Astrocyte (in vitro differentiated cells and primary cell): ENCODE data around the gene RPA3.

Experiments
- CTCF ChIP-seq: IDR thresholded peaks from 2 replicates; pipeline ENCODE4 v1.5.1; 2011; ENCODE audit warnings: low read depth, mild to moderate bottlenecking, inconsistent platforms, low read length, moderate library complexity; ENCODE audit not compliant: insufficient read depth
- EZH2 ChIP-seq: IDR thresholded peaks from 2 replicates; pipeline ENCODE4 v1.6.1; 2012; ENCODE audit warnings: mild to moderate bottlenecking, low read length, inconsistent platforms; ENCODE audit not compliant: insufficient read depth

DNA sequence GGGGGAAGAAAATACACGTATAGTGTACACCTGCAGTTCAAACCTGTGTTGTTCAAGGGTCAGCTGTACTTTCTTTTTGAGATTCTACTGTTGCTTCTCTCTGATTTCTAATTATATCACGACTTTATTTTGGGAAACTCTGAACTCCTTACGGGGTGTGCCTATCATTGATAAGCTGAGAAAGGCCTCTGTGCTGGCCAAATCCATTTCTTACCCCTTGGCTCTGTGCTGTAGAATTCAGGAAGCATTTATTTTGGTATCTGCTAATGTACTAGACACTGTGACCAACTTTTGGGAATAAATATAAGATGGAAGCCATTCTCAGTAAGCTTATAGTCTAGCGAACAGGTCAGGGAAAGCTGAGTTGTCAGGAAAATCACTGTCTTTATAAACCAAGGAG, 26.9 kb upstream of the RPA3 start:
- TF ChIP-seq CTCF = no peak
- no peak for TF ChIP-seq EZH2
